Esophagus muscularis mucosa (tissue), 4 donors: ENCODE measurements around the gene MANSC4. TPM values are rescaled to one million over a fixed set of nuclear protein-coding genes. Genes with fewer than 3 reads are reported as not detected.

Experiments used
- DNase-seq: peaks from one replicate; pipeline ENCODE4 v3.0.0-alpha.2; 2017; ENCODE audit errors: extremely low spot score
- H3K27ac ChIP-seq, 4 donors: fragments of 200-600 bp; sonication (generic); replicated peaks in 1 of 4; 1 replicate in 3 of 4; 2 replicates in 1 of 4; pipeline ENCODE4 v1.5.1; 2016 to 2019; ENCODE audit warnings: mild to moderate bottlenecking in 1 of 4
- H3K27me3 ChIP-seq, 4 donors: fragments of 200-600 bp; sonication (generic); one replicate each; pipeline versions ENCODE4 v1.5.1 to v1.6.0; 2016 to 2019
- H3K36me3 ChIP-seq, 4 donors: fragments of 200-600 bp; sonication (generic); one replicate each; pipeline ENCODE4 v1.5.1; 2016 to 2019
- H3K4me1 ChIP-seq, 4 donors: fragments of 200-600 bp; sonication (generic); one replicate each; pipeline ENCODE4 v1.5.1; 2016 to 2019
- H3K4me3 ChIP-seq, 4 donors: fragments of 200-600 bp; sonication (generic); 1 replicate in 2 of 4; 2 replicates in 2 of 4; pipeline ENCODE4 v1.5.1; 2016 to 2019; ENCODE audit warnings: mild to moderate bottlenecking in 4 of 4, moderate library complexity in 1 of 4
- H3K9me3 ChIP-seq, 4 donors: fragments of 200-600 bp; sonication (generic); 1 replicate in 3 of 4; 2 replicates in 1 of 4; pipeline ENCODE4 v1.5.1; 2016 to 2019
- CTCF ChIP-seq, 3 experiments: fragments of 200-600 bp in 2 of 3; fragments of 450-650 bp in 1 of 3; sonication (generic) in 2 of 3; IDR thresholded peaks; one replicate each; pipeline ENCODE4 v1.5.1; 2017 to 2019; ENCODE audit warnings: antibody characterized with exemption in 3 of 3, mild to moderate bottlenecking in 2 of 3, moderate library complexity in 1 of 3
- EP300 ChIP-seq: sonication (generic); formaldehyde crosslinking; IDR thresholded peaks from one replicate; pipeline ENCODE4 v1.6.1; 2017; ENCODE audit warnings: antibody characterized with exemption
- POLR2A ChIP-seq: fragments of 450-650 bp; IDR thresholded peaks from one replicate; pipeline ENCODE4 v1.6.1; 2017; ENCODE audit warnings: antibody characterized with exemption, moderate library complexity, mild to moderate bottlenecking, low read depth
- POLR2AphosphoS5 ChIP-seq, 2 donors: sonication (generic); formaldehyde crosslinking; IDR thresholded peaks; one replicate each; pipeline ENCODE4 v1.6.1; 2017; ENCODE audit warnings: antibody characterized with exemption in 2 of 2
- WGBS: methylation state at CpG from one replicate; pipeline ENCODE4 v1.1.5; 2018; 5-methylcytosine and 5-hydroxymethylcytosine counted together
- intact Hi-C: fragments of 100-400 bp; cut with DNase I; formaldehyde crosslinking; loops from one replicate; pipeline ENCODE4 v1.15.1; 2023
- total RNA-seq, 4 donors: library from RNA; depleted of rRNA; stranded (reverse); fragments of >200 nt; gene quantifications; one replicate each; pipeline versions ENCODE4 v1.1.0 to v1.2.1, GENCODE V29; 2016

Gene MANSC4
- total RNA-seq, 4 donors from 2014 or later: 0.39 TPM; not detected in 3

GRCh38 chr12:27812502-27812901, 32.5 kb upstream of the MANSC4 start:
- intact Hi-C loops: no loop called here
- no peak for TF ChIP-seq POLR2A
- TF ChIP-seq EP300: no peak
- no peak for TF ChIP-seq POLR2AphosphoS5 (IDR thresholded peaks at IDR 0.05)
- TF ChIP-seq CTCF (IDR thresholded peaks at IDR 0.05): no peak
- peaks cover 0 to 12% (median 1%) of the 10 kb centered on the region in 4 donors for H3K4me1 ChIP-seq

GRCh38 chr12:27810756-27811155, 30.7 kb upstream of the MANSC4 start:
- no peak overlapping the region for H3K4me3 ChIP-seq
- 62% methylated on average over 4 of the region's 4 CpGs for WGBS
- no peaks in the 10 kb centered on the region for H3K9me3 ChIP-seq
- DNase-seq: no peak
- TF ChIP-seq EP300: no peak
- TF ChIP-seq CTCF (IDR thresholded peaks at IDR 0.05): no peak
- TF ChIP-seq POLR2AphosphoS5 (IDR thresholded peaks at IDR 0.05): no peak
- TF ChIP-seq POLR2A: no peak
- H3K4me1 ChIP-seq: peaks cover 0 to 12% (median 1%) of the 10 kb centered on the region in 4 donors
- H3K27me3 ChIP-seq: no peaks in the 10 kb centered on the region
- H3K27ac ChIP-seq: no peak overlapping the region
- intact Hi-C loops: no loop called here
- no peaks in the 10 kb centered on the region for H3K36me3 ChIP-seq

More at GRCh38 chr12:27812502-27812901, 32.5 kb upstream of the MANSC4 start:
- Histone ChIP-seq H3K27me3 (no peaks in the 10 kb centered on the region), H3K9me3 (no peaks in the 10 kb centered on the region), H3K36me3 (no peaks in the 10 kb centered on the region), H3K4me3 (no peak overlapping the region), H3K27ac (no peak overlapping the region)
- DNase-seq: no peak
- 76% methylated on average over 6 of the region's 6 CpGs for WGBS

GRCh38 chr12:27808841-27809240, 28.8 kb upstream of the MANSC4 start:
- WGBS: 59% methylated on average over 6 of the region's 6 CpGs
- Histone ChIP-seq H3K36me3 (no peaks in the 10 kb centered on the region), H3K4me3 (no peak overlapping the region), H3K4me1 (peaks cover 0 to 12% (median 1%) of the 10 kb centered on the region in 4 donors), H3K27me3 (no peaks in the 10 kb centered on the region), H3K9me3 (no peaks in the 10 kb centered on the region), H3K27ac (no peak overlapping the region)
- intact Hi-C loops: no loop called here
- TF ChIP-seq POLR2A (no peak), EP300 (no peak), POLR2AphosphoS5 (IDR thresholded peaks at IDR 0.05) (no peak), CTCF (IDR thresholded peaks at IDR 0.05) (no peak)
- no peak for DNase-seq

DNA sequence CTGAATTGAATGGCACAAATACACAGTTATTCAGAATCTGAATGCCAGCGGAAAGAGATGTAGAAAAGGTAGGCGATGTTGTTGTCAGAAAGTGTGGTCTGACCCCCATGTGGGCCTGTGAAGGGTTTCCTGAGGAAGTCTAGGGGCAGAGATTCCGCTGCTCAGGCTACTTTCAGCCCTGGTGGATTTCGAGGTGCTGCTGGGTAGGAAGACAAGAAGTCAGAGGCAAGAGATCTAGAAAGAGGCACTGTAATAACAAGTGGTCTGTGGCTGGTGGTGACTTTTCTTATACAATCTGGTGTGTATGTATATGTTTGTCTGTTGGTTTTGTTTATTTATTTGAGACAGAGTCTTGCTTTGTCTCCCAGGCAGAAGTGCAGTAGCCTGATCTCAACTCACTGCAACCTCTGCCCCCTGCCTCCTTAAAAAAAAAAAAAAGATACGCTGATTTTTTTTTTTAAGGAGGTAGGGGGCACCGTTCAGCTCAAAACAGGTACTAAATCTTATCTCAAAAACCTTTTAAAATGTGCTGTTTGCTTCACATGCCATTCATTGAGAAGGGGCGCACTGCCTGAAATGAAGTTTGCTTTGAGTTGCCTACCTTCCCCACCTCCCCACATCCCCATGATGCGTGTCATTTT, 27.1 kb upstream of the MANSC4 start:
- DNase-seq: no peak
- TF ChIP-seq EP300 (no peak), POLR2AphosphoS5 (IDR thresholded peaks at IDR 0.05) (no peak), POLR2A (no peak), CTCF (IDR thresholded peaks at IDR 0.05) (no peak)
- H3K27ac ChIP-seq: no peak overlapping the region
- H3K36me3 ChIP-seq: no peaks in the 10 kb centered on the region
- peaks cover 0 to 12% (median 1%) of the 10 kb centered on the region in 4 donors for H3K4me1 ChIP-seq
- no peaks in the 10 kb centered on the region for H3K9me3 ChIP-seq
- no peak overlapping the region for H3K4me3 ChIP-seq
- no peaks in the 10 kb centered on the region for H3K27me3 ChIP-seq
- intact Hi-C loops: no loop called here
- 53% methylated on average over 8 of the region's 8 CpGs for WGBS

DNA sequence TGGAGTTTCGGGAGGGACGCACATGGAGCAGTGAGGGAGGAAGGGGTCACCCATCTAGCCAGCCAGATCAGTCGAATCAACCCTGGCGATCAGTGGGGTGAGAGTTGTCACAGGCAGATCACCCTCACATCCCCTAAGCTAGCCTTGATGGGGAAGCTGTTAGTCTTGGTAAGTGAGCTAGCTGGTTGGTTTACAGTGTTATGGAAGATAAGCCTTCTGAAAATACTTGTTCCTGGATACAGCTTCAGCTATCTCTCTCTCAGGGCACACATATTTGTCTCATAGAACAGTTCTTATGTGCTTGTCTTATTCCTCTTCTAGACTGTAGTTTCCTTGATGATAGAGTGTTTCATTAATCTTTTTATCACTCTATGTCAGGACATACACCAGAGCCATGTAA, 26.2 kb upstream of the MANSC4 start:
- TF ChIP-seq POLR2A (no peak), CTCF (IDR thresholded peaks at IDR 0.05) (no peak), EP300 (no peak), POLR2AphosphoS5 (IDR thresholded peaks at IDR 0.05) (no peak)
- H3K27ac ChIP-seq: no peak overlapping the region

More for the DNA sequence above, 26.2 kb upstream of the MANSC4 start:
- Histone ChIP-seq H3K9me3 (no peaks in the 10 kb centered on the region), H3K4me1 (peaks cover 0 to 8% (median 1%) of the 10 kb centered on the region in 4 donors), H3K36me3 (peaks cover 0 to 8% (median 0%) of the 10 kb centered on the region in 4 donors), H3K27me3 (no peaks in the 10 kb centered on the region), H3K4me3 (no peak overlapping the region)
- 82% methylated on average over 4 of the region's 4 CpGs for WGBS
- intact Hi-C loops: no loop called here
- no peak for DNase-seq
